Tibial nerve (tissue), 4 donors: ENCODE results near the gene HOXB5. TPM values are rescaled to one million over a fixed set of nuclear protein-coding genes. Genes with fewer than 3 reads are reported as not detected.

Experiments
- DNase-seq, 2 donors: peaks; one replicate each; pipeline ENCODE4 v3.0.0-alpha.2; 2019; ENCODE audit warnings: low spot score in 2 of 2
- H3K27ac ChIP-seq, 4 donors: fragments of 200-600 bp; sonication (generic) in 3 of 4; one replicate each; pipeline ENCODE4 v1.5.1; 2017 to 2019; ENCODE audit warnings: mild to moderate bottlenecking in 1 of 4
- H3K27me3 ChIP-seq, 2 donors: fragments of 200-600 bp; sonication (generic) in 1 of 2; one replicate each; pipeline versions ENCODE4 v1.5.1 to v1.6.0; 2017 to 2019
- H3K36me3 ChIP-seq, 3 donors: fragments of 200-600 bp; sonication (generic); one replicate each; pipeline ENCODE4 v1.5.1; 2018 to 2019
- H3K4me1 ChIP-seq, 4 donors: fragments of 200-600 bp; sonication (generic) in 3 of 4; one replicate each; pipeline ENCODE4 v1.5.1; 2017 to 2019
- H3K4me3 ChIP-seq, 4 donors: fragments of 200-600 bp; sonication (generic) in 3 of 4; one replicate each; pipeline ENCODE4 v1.5.1; 2017 to 2019; ENCODE audit warnings: mild to moderate bottlenecking in 1 of 4, moderate library complexity in 1 of 4
- H3K9me3 ChIP-seq, 4 donors: fragments of 200-600 bp; sonication (generic) in 3 of 4; one replicate each; pipeline ENCODE4 v1.5.1; 2017 to 2019
- CTCF ChIP-seq, 5 experiments: fragments of 200-600 bp in 3 of 5; fragments of 450-650 bp in 2 of 5; sonication (generic) in 3 of 5; IDR thresholded peaks; one replicate each; pipeline ENCODE4 v1.5.1; 2016 to 2019; ENCODE audit warnings: antibody characterized with exemption in 5 of 5, mild to moderate bottlenecking in 3 of 5, moderate library complexity in 2 of 5
- EP300 ChIP-seq, 2 donors: sonication (generic); formaldehyde crosslinking; IDR thresholded peaks; one replicate each; pipeline ENCODE4 v1.6.1; 2017; ENCODE audit warnings: antibody characterized with exemption in 2 of 2, mild to moderate bottlenecking in 1 of 2
- POLR2A ChIP-seq, 2 donors: fragments of 450-650 bp; IDR thresholded peaks; one replicate each; pipeline ENCODE4 v1.6.1; 2017; ENCODE audit warnings: antibody characterized with exemption in 2 of 2, mild to moderate bottlenecking in 2 of 2, moderate library complexity in 2 of 2
- WGBS, 2 donors: methylation state at CpG; one replicate each; pipeline ENCODE4 v1.1.5; 2018; 5-methylcytosine and 5-hydroxymethylcytosine counted together
- total RNA-seq, 4 donors: library from RNA; depleted of rRNA; stranded (reverse); fragments of >200 nt; gene quantifications; one replicate each; pipeline ENCODE4 v1.1.0, GENCODE V29; 2016

Gene HOXB5
- total RNA-seq = 1 to 10 TPM in 2 of 4 donors, not detected in 2; 1.6 to 1.8 TPM

DNA sequence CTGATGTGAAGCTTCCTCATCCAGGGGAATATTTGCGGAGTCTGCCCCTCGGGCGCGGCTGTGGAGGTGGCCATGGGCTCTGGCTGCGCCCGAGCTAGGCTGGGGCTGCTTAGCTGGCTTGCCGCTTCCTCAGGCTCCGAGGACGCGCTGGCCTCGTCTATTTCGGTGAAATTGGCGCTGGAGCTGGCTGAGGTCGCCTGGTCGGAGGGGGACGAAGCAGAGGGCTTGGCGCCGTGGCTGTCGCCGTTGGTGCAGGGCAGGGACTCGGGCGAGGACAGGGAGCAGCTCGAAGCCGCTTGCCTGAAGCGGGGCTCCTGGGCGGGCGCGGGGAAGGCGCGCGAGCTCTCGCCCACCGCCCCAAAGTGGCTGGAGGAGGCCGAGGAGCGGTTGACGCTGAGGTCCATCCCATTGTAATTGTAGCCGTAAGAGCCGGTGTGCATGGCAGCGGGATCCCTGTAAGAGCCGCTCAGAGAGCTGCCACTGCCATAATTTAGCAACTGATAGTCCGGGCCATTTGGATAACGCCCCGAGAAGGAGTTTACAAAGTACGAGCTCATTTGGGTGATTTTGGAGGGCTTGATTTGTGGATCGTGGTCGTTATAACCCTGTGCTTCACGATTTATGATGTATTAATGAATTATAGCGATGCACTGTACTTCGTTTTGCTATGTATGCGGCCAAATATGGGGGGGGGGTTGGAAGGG is at the start of gene HOXB5:
Gene HOXB5 (minus strand): TSS at position 654 of the 704 bp plus-strand sequence. CDS start 97 bp downstream, at position 557.
- H3K27ac ChIP-seq = peak within 1 kb of the TSS in 1 of 4 donors; percentile 46
- TF ChIP-seq POLR2A (IDR thresholded peaks at IDR 0.05) = no peak
- no peak for TF ChIP-seq EP300 (IDR thresholded peaks at IDR 0.05)
- no peak for TF ChIP-seq CTCF (IDR thresholded peaks at IDR 0.05)
- H3K4me1 ChIP-seq = peaks cover 0 to 46% (median 13%) of the 10 kb centered on the region in 4 donors
- peak within 1 kb of the TSS; percentile 9 to 43 (median 25) for H3K4me3 ChIP-seq
- 8 to 9% methylated on average over 28 to 49 of the region's 50 CpGs for WGBS, 2 donors
- peaks cover 0 to 100% of the 10 kb centered on the region in 2 donors for H3K27me3 ChIP-seq
- no peaks in the 10 kb centered on the region for H3K9me3 ChIP-seq
- no peak for DNase-seq
- H3K36me3 ChIP-seq = no peaks in the 10 kb centered on the region

DNA sequence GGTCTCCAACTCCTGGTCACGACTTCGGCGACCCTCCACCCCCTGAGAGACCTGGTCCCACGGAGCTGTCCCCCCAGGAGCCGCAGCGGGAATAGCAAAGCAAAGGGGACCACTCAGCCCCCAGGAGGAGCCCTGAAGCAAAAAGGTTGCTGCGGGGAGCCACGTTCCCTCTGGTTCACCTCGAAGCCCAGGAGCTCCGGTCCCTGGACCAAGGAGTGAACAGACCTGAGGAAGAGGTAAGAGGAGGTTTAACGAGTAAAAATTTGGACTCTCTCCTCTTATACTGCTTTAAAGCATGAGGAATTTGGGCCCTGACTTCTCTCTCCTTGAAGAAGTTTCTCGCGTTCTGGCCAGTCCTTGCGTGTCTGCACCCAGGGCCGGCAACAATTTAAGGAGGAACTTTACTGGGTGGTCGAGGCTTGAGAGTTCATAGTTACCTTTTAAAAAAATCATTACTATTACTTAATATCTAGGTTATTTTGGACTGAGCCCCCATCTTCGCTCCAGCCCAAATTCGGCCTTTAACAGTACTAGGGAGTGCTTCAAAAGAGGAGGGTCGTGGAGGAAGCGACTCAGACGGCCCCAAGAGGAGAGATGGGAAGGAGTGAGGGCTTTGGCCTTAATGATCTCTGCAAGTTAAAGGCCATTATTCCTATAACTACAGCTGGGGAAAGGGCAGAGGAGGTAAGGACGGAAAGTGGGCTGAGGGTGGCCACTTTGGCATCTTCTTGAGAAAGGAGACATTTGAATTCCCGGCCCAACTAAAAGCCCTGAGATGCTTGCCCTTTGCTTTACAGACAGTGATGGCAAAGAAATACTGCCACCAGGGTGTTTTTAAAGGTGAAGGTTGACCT is 49.5 kb upstream of the HOXB5 start:
- Histone ChIP-seq H3K27me3 (peaks cover 0 to 100% of the 10 kb centered on the region in 2 donors), H3K4me3 (no peak overlapping the region), H3K27ac (no peak overlapping the region), H3K36me3 (no peaks in the 10 kb centered on the region), H3K9me3 (no peaks in the 10 kb centered on the region), H3K4me1 (peaks cover 0 to 17% (median 4%) of the 10 kb centered on the region in 4 donors)
- WGBS, 2 donors = 48% methylated on average over 21 to 22 of the region's 23 CpGs
- TF ChIP-seq POLR2A (IDR thresholded peaks at IDR 0.05) (no peak), CTCF (IDR thresholded peaks at IDR 0.05) (no peak), EP300 (IDR thresholded peaks at IDR 0.05) (no peak)
- no peak for DNase-seq

DNA sequence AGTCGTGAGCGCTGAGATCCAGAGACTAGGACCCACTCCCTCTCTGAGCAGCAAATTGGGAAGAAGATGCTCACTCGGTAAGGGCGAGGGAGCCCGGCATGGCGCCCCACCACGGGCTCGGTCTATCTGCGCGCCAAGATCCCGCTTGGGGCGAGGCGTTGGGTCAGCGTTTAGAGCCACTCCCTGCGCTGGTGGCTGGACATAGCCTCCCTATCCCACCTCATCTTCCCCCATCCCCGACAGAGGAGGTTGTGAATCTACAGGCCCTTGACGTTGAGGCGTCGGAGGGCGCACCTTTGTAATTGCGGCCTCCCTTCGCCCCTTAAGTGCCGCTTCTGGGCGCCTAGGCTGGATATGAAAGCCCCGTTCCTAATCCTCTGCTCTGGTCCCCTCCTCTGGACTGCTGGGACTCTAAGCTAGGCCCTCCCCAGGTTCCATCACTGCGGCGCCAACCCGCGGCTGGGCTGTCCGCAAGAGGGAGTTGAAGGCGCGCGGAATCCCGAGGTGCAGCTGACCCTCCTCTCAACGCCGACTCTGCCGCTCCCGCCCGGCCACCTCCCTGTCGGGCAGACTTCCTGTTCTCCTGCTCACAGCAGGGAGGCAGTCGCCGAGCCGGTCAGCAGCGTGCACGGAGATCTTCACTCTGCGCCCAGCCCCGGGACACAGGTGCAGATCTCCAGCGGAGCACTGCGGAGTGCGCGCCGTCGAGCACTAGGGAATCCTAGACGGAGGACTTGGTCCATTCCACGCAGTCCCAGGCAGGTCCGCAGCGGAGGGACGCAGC is 48.7 kb upstream of the HOXB5 start:
- WGBS, 2 donors = 31 to 44% methylated on average over 17 to 35 of the region's 58 CpGs
- no peak for DNase-seq
- peaks cover 0 to 11% (median 4%) of the 10 kb centered on the region in 4 donors for H3K4me1 ChIP-seq
- no peak overlapping the region for H3K4me3 ChIP-seq
- no peaks in the 10 kb centered on the region for H3K9me3 ChIP-seq
- no peak overlapping the region for H3K27ac ChIP-seq
- H3K36me3 ChIP-seq = no peaks in the 10 kb centered on the region
- TF ChIP-seq EP300 (IDR thresholded peaks at IDR 0.05) (no peak), POLR2A (IDR thresholded peaks at IDR 0.05) (no peak), CTCF (IDR thresholded peaks at IDR 0.05) (no peak)
- peaks cover 0 to 100% of the 10 kb centered on the region in 2 donors for H3K27me3 ChIP-seq

DNA sequence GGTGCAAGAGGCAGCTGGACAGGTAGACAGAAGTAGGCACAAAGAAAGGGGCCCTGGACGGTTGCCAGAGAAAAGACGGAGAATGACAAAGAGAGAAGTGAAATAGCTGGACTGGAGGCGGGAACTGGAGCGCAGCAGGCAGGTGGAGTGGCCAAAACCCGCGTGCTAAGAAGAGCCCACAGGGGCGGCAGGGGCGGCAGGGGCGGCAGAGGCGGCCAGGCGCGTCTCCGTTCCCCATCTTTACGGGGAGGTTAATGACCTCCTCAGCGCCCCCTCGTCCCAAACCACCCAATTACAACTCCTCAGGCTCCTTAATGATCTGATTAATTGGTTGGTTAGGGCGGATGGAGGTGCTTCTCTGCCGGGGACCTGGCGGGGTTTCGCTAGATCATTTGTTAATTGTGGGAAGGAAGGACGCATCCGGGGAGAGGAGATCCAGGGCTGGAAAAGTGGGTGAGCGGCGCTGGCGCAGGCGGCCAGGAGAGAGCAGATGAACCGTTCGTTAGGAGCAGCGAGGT is 48.0 kb upstream of the HOXB5 start:
- peaks cover 0 to 100% of the 10 kb centered on the region in 2 donors for H3K27me3 ChIP-seq
- H3K9me3 ChIP-seq = no peaks in the 10 kb centered on the region
- no peak overlapping the region for H3K27ac ChIP-seq
- 32 to 39% methylated on average over 29 of the region's 29 CpGs for WGBS, 2 donors
- TF ChIP-seq POLR2A (IDR thresholded peaks at IDR 0.05) = no peak
- TF ChIP-seq CTCF (IDR thresholded peaks at IDR 0.05) = no peak
- TF ChIP-seq EP300 (IDR thresholded peaks at IDR 0.05) = no peak
- peaks cover 0 to 8% (median 4%) of the 10 kb centered on the region in 4 donors for H3K4me1 ChIP-seq
- no peak overlapping the region for H3K4me3 ChIP-seq
- DNase-seq = no peak
- no peaks in the 10 kb centered on the region for H3K36me3 ChIP-seq
